Suprapubic skin (tissue), 4 donors: ENCODE measurements around the gene UBE3C. TPM values are rescaled to one million over a fixed set of nuclear protein-coding genes. Genes with fewer than 3 reads are reported as not detected.

Source experiments
- DNase-seq, 2 donors: peaks; one replicate each; pipeline ENCODE4 v3.0.0-alpha.2; 2019; ENCODE audit warnings: low spot score in 2 of 2
- H3K27ac ChIP-seq: fragments of 200-600 bp; sonication (generic); one replicate; pipeline ENCODE4 v1.5.1; 2019
- H3K27me3 ChIP-seq: fragments of 200-600 bp; sonication (generic); one replicate; pipeline ENCODE4 v1.5.1; 2019
- H3K36me3 ChIP-seq: fragments of 200-600 bp; sonication (generic); one replicate; pipeline ENCODE4 v1.5.1; 2019
- H3K4me1 ChIP-seq: fragments of 200-600 bp; sonication (generic); one replicate; pipeline ENCODE4 v1.5.1; 2019
- H3K4me3 ChIP-seq: fragments of 200-600 bp; sonication (generic); one replicate; pipeline ENCODE4 v1.5.1; 2019; ENCODE audit warnings: mild to moderate bottlenecking
- H3K9me3 ChIP-seq: fragments of 200-600 bp; sonication (generic); one replicate; pipeline ENCODE4 v1.5.1; 2019
- CTCF ChIP-seq, 2 donors: fragments of 200-600 bp in 1 of 2; fragments of 450-650 bp in 1 of 2; sonication (generic) in 1 of 2; IDR thresholded peaks; one replicate each; pipeline ENCODE4 v1.5.1; 2016 to 2019; ENCODE audit warnings: antibody characterized with exemption in 2 of 2, mild to moderate bottlenecking in 1 of 2, moderate library complexity in 1 of 2
- EP300 ChIP-seq: sonication (generic); formaldehyde crosslinking; IDR thresholded peaks from one replicate; pipeline ENCODE4 v1.6.1; 2017; ENCODE audit warnings: antibody characterized with exemption
- POLR2A ChIP-seq, 2 donors: fragments of 450-650 bp; IDR thresholded peaks; one replicate each; pipeline ENCODE4 v1.6.1; 2017; ENCODE audit warnings: antibody characterized with exemption in 2 of 2, mild to moderate bottlenecking in 2 of 2, moderate library complexity in 2 of 2
- POLR2AphosphoS5 ChIP-seq, 3 donors: sonication (generic); formaldehyde crosslinking; IDR thresholded peaks; one replicate each; pipeline ENCODE4 v1.6.1; 2017; ENCODE audit warnings: antibody characterized with exemption in 3 of 3
- WGBS: methylation state at CpG from one replicate; pipeline ENCODE4 v1.1.5; 2018; 5-methylcytosine and 5-hydroxymethylcytosine counted together
- total RNA-seq, 4 donors: library from RNA; depleted of rRNA; stranded (reverse); fragments of >200 nt; gene quantifications; one replicate each; pipeline ENCODE4 v1.1.0, GENCODE V29; 2016

UBE3C gene
- total RNA-seq, 4 donors from 2014 or later = 66.2 to 88.1 (median 77.8) TPM

DNA sequence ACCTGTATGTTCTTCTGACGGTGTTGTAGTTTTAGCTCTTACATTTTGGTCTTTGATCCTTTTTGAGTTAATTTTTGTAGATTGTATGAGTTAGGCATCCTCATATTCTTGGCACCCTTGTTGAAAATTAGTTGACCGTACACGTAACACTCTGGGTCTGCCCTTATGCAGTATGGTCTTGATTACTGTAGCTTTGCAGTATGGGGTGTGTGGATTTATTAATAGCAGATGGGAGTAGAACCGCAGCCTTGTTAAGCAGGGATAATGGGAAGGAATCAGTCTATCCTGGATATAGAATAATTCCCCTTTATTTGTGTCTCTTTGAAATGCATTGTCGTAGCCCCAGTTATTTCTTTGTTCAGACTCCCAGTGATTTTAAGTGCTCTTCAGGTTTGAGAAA is 95.5 kb downstream of the UBE3C start:
- Histone ChIP-seq H3K4me3 (no peak overlapping the region), H3K9me3 (no peaks in the 10 kb centered on the region), H3K27ac (no peak overlapping the region), H3K27me3 (no peaks in the 10 kb centered on the region), H3K36me3 (peaks cover 40% of the 10 kb centered on the region), H3K4me1 (no peaks in the 10 kb centered on the region)
- 61% methylated on average over 5 of the region's 5 CpGs for WGBS
- TF ChIP-seq CTCF (IDR thresholded peaks at IDR 0.05) = no peak
- no peak for TF ChIP-seq EP300
- TF ChIP-seq POLR2AphosphoS5 (IDR thresholded peaks at IDR 0.05) = no peak
- no peak for TF ChIP-seq POLR2A (IDR thresholded peaks at IDR 0.05)
- no peak for DNase-seq

- Histone ChIP-seq H3K27me3 (no peaks in the 10 kb centered on the region), H3K36me3 (peaks cover 45% of the 10 kb centered on the region), H3K4me1 (no peaks in the 10 kb centered on the region), H3K27ac (no peak overlapping the region), H3K9me3 (no peaks in the 10 kb centered on the region), H3K4me3 (no peak overlapping the region)
- TF ChIP-seq CTCF (IDR thresholded peaks at IDR 0.05) = no peak
- no peak for TF ChIP-seq EP300
- no peak for TF ChIP-seq POLR2AphosphoS5 (IDR thresholded peaks at IDR 0.05)
- no peak for TF ChIP-seq POLR2A (IDR thresholded peaks at IDR 0.05)
- 92% methylated on average over 2 of the region's 2 CpGs for WGBS
- DNase-seq = no peak
These were observed 96.9 kb downstream of the UBE3C start for GRCh38 chr7:157235357-157236333.

GRCh38 chr7:157238087-157238486 is 99.4 kb downstream of the UBE3C start:
- Histone ChIP-seq H3K4me3 (no peak overlapping the region), H3K4me1 (no peaks in the 10 kb centered on the region), H3K9me3 (no peaks in the 10 kb centered on the region), H3K27ac (no peak overlapping the region), H3K27me3 (no peaks in the 10 kb centered on the region), H3K36me3 (peaks cover 27% of the 10 kb centered on the region)
- no peak for DNase-seq
- 97% methylated on average over 8 of the region's 8 CpGs for WGBS
- TF ChIP-seq POLR2AphosphoS5 (IDR thresholded peaks at IDR 0.05) = no peak
- no peak for TF ChIP-seq EP300
- no peak for TF ChIP-seq POLR2A (IDR thresholded peaks at IDR 0.05)
- no peak for TF ChIP-seq CTCF (IDR thresholded peaks at IDR 0.05)

- DNase-seq = no peak
- Histone ChIP-seq H3K4me1 (no peaks in the 10 kb centered on the region), H3K36me3 (peaks cover 18% of the 10 kb centered on the region), H3K27me3 (no peaks in the 10 kb centered on the region), H3K4me3 (no peak overlapping the region), H3K9me3 (no peaks in the 10 kb centered on the region), H3K27ac (no peak overlapping the region)
- WGBS = 90% methylated on average over 10 of the region's 10 CpGs
- TF ChIP-seq EP300 = no peak
- no peak for TF ChIP-seq POLR2AphosphoS5 (IDR thresholded peaks at IDR 0.05)
- TF ChIP-seq POLR2A (IDR thresholded peaks at IDR 0.05) = no peak
- no peak for TF ChIP-seq CTCF (IDR thresholded peaks at IDR 0.05)
These were observed 101.0 kb downstream of the UBE3C start for GRCh38 chr7:157239571-157240270.

DNA sequence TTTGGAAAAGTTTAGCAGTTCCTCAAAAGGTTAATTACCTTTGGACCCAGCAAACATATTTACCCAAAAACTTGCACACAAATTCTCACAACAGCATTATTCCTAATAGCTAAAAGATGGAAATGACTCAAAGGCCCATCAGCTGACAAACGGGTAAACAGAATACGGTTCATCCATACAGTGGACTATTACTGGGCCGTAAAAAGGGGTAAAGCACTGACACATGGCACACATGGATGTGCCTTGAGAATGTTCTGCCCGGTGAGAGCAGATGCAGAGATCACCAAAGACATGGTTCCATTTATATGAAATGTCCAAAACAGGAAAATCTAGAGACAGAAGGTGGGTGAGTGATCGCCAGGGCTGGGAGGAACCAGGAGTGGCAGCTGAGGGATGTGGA is 102.9 kb downstream of the UBE3C start:
- H3K9me3 ChIP-seq = no peaks in the 10 kb centered on the region
- no peak overlapping the region for H3K4me3 ChIP-seq
- H3K27ac ChIP-seq = no peak overlapping the region
- no peaks in the 10 kb centered on the region for H3K27me3 ChIP-seq
- TF ChIP-seq CTCF (IDR thresholded peaks at IDR 0.05) (no peak), POLR2AphosphoS5 (IDR thresholded peaks at IDR 0.05) (no peak), POLR2A (IDR thresholded peaks at IDR 0.05) (no peak), EP300 (no peak)
- no peaks in the 10 kb centered on the region for H3K4me1 ChIP-seq
- peaks cover 18% of the 10 kb centered on the region for H3K36me3 ChIP-seq
- 98% methylated on average over 5 of the region's 5 CpGs for WGBS
- no peak for DNase-seq
